GM23338 (cell line): Measurements from ENCODE around the gene ASB16. TPM values are rescaled to one million over a fixed set of nuclear protein-coding genes. Genes with fewer than 3 reads are reported as not detected.

ENCODE experiments used
- ATAC-seq: fragments of 200-7000 bp; cut with Tn5 transposase; 3 replicates; pipeline ENCODE4 v1.9.1; 2020
- DNase-seq: peaks from one replicate; pipeline ENCODE4 v3.0.0-alpha.2; 2015; ENCODE audit warnings: low spot score
- H2AFZ ChIP-seq: fragments of 200-600 bp; sonication (generic); 2 replicates; pipeline ENCODE4 v1.8.0; 2016; ENCODE audit warnings: antibody characterized with exemption, mild to moderate bottlenecking, moderate library complexity
- H3F3A ChIP-seq: fragments of 200-600 bp; sonication (generic); replicated peaks from 2 replicates; pipeline ENCODE4 v1.8.0; 2017; ENCODE audit warnings: antibody characterized with exemption, mixed run types, low read depth
- H3K27ac ChIP-seq: fragments of 200-600 bp; sonication (generic); 2 replicates; pipeline ENCODE4 v1.6.1; 2016; ENCODE audit warnings: low read depth
- H3K27me3 ChIP-seq: fragments of 200-600 bp; sonication (generic); 2 replicates; pipeline ENCODE4 v1.8.0; 2016; ENCODE audit warnings: mild to moderate bottlenecking, mixed run types, moderate library complexity; ENCODE audit not compliant: insufficient read depth
- H3K36me3 ChIP-seq: fragments of 200-600 bp; sonication (generic); 2 replicates; pipeline ENCODE4 v1.8.0; 2016; ENCODE audit warnings: mild to moderate bottlenecking; ENCODE audit not compliant: insufficient read depth
- H3K4me1 ChIP-seq: fragments of 200-600 bp; sonication (generic); 2 replicates; pipeline ENCODE4 v1.8.0; 2016; ENCODE audit warnings: mild to moderate bottlenecking, moderate library complexity; ENCODE audit not compliant: insufficient read depth
- H3K4me2 ChIP-seq: fragments of 200-600 bp; sonication (generic); 2 replicates; pipeline ENCODE4 v1.7.1; 2017; ENCODE audit warnings: mixed run types
- H3K4me3 ChIP-seq: fragments of 200-600 bp; sonication (generic); 2 replicates; pipeline ENCODE4 v1.6.1; 2016; ENCODE audit warnings: mixed run types
- H3K79me2 ChIP-seq: fragments of 200-600 bp; sonication (generic); replicated peaks from 2 replicates; pipeline ENCODE4 v1.8.0; 2017; ENCODE audit warnings: mild to moderate bottlenecking; ENCODE audit not compliant: insufficient read depth
- H3K9me2 ChIP-seq: fragments of 200-600 bp; sonication (generic); 2 replicates; pipeline ENCODE4 v1.8.0; 2017; ENCODE audit not compliant: insufficient read depth
- H4K20me1 ChIP-seq: fragments of 200-600 bp; sonication (generic); replicated peaks from 2 replicates; pipeline ENCODE4 v1.8.0; 2017; ENCODE audit warnings: mild to moderate bottlenecking; ENCODE audit not compliant: insufficient read depth
- H3K27ac Mint-ChIP-seq: 2 replicates; pipeline ENCODE4 v1.8.0; 2020; ENCODE audit warnings: inconsistent platforms, mild to moderate bottlenecking, moderate library complexity, mixed read lengths
- H3K27me3 Mint-ChIP-seq: 3 replicates; pipeline ENCODE4 v1.8.0; 2022; ENCODE audit warnings: low read depth, mild to moderate bottlenecking, moderate library complexity, mixed read lengths, inconsistent platforms; ENCODE audit not compliant: insufficient read depth, poor library complexity
- H3K36me3 Mint-ChIP-seq: 3 replicates; pipeline ENCODE4 v1.8.0; 2021; ENCODE audit warnings: low read depth, mild to moderate bottlenecking, inconsistent platforms, moderate library complexity, mixed read lengths
- H3K4me1 Mint-ChIP-seq: 3 replicates; pipeline ENCODE4 v1.8.0; 2020; ENCODE audit warnings: mild to moderate bottlenecking, inconsistent platforms, mixed read lengths
- H3K4me3 Mint-ChIP-seq: 3 replicates; pipeline ENCODE4 v1.8.0; 2021; ENCODE audit warnings: moderate library complexity, mild to moderate bottlenecking, inconsistent platforms, mixed read lengths
- H3K9me3 Mint-ChIP-seq: 3 replicates; pipeline ENCODE4 v1.8.0; 2020; ENCODE audit warnings: moderate library complexity, mild to moderate bottlenecking, inconsistent platforms, mixed read lengths
- CREB1 ChIP-seq: fragments of 250-450 bp; sonication (Bioruptor Pico); IDR thresholded peaks from 2 replicates; pipeline ENCODE4 v1.5.0; 2020; ENCODE audit warnings: low read depth, mild to moderate bottlenecking, moderate library complexity
- EZH2 ChIP-seq: fragments of 200-600 bp; sonication (generic); IDR thresholded peaks from one replicate; pipeline ENCODE4 v1.8.0; 2017; ENCODE audit warnings: antibody characterized with exemption, mild to moderate bottlenecking, low read depth; ENCODE audit not compliant: unreplicated experiment
- EZH2phosphoT487 ChIP-seq: fragments of 200-600 bp; sonication (generic); IDR thresholded peaks from one replicate; pipeline ENCODE4 v1.8.1; 2018; ENCODE audit warnings: antibody characterized with exemption; ENCODE audit not compliant: unreplicated experiment
- JUNB ChIP-seq: IDR thresholded peaks from one replicate; pipeline ENCODE4 v1.6.1; 2016; ENCODE audit warnings: antibody characterized with exemption; ENCODE audit not compliant: unreplicated experiment
- NANOG ChIP-seq: IDR thresholded peaks from 2 replicates; pipeline ENCODE4 v1.6.1; 2016; ENCODE audit warnings: antibody characterized with exemption, borderline replicate concordance
- POLR2AphosphoS5 ChIP-seq: IDR thresholded peaks from 2 replicates; pipeline ENCODE4 v1.6.1; 2016; ENCODE audit warnings: antibody characterized with exemption, low read depth
- STAT1 ChIP-seq: IDR thresholded peaks from one replicate; pipeline ENCODE4 v1.6.1; 2016; ENCODE audit warnings: antibody characterized with exemption; ENCODE audit not compliant: unreplicated experiment
- ZNF114 ChIP-seq: fragments of 250-450 bp; sonication (Bioruptor Pico); IDR thresholded peaks from 2 replicates; pipeline ENCODE4 v1.5.0; 2020; ENCODE audit warnings: mild to moderate bottlenecking, moderate library complexity
- ZNF331 ChIP-seq: fragments of 250-450 bp; sonication (Bioruptor Pico); IDR thresholded peaks from 2 replicates; pipeline ENCODE4 v1.5.0; 2020; ENCODE audit warnings: low read depth, mild to moderate bottlenecking, moderate library complexity
- polyA plus RNA-seq: library from polyadenylated mRNA; unstranded; fragments of >200 nt; fragmentation: Nextera tagmentation; extraction: Ambion mirVana; gene quantifications from 2 replicates; pipeline ENCODE4 v1.2.1, GENCODE V29; 2016
- total RNA-seq: library from RNA; depleted of rRNA; stranded (reverse); fragments of >200 nt; shearing (Covaris generic); gene quantifications from 2 replicates; pipeline ENCODE4 v1.2.3, GENCODE V29; 2014
- TF ChIP-seq, protein P1 (sequence below): fragments of 250-450 bp; sonication (Bioruptor Pico); IDR thresholded peaks from 2 replicates; pipeline ENCODE4 v1.5.0; 2020; ENCODE audit warnings: mild to moderate bottlenecking, moderate library complexity
- TF ChIP-seq, protein P2 (sequence below): IDR thresholded peaks from one replicate; pipeline ENCODE4 v1.6.1; 2018; ENCODE audit warnings: antibody characterized with exemption; ENCODE audit not compliant: unreplicated experiment
- TF ChIP-seq, protein P3 (sequence below), 2 experiments: fragments of 200-600 bp in 1 of 2; sonication (generic) in 1 of 2; conservative IDR thresholded peaks; 2 replicates each; pipeline versions ENCODE4 v1.5.1 to v1.6.1; 2016 to 2017; ENCODE audit warnings: antibody characterized with exemption in 2 of 2, low read depth in 2 of 2, mild to moderate bottlenecking in 2 of 2, moderate library complexity in 1 of 2
- TF ChIP-seq, protein P4 (sequence below): IDR thresholded peaks from 2 replicates; pipeline ENCODE4 v1.6.1; 2016; ENCODE audit warnings: antibody characterized with exemption

Gene ASB16
- total and polyA plus RNA-seq, 2 experiments from 2014 or later: 0.47 TPM; not detected in 1

DNA sequence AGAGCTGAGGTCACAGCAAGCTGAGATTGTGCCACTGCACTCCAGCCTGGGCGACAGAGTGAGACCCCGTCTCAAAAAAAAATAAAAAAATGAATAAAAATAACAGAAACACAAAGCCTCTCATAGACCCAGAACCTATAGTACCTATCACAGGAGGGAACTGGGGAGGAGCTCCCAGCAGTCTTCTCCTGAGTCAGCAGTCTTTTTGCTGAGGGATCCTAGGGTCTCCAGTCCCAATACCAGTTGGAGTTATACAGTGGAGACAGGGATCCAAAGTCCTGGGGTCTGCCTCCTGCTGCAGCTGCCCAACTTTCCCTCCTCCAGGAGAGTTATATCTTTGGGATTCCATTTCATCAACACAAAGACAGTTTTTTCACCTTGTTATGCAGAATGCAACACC is 12.5 kb downstream of the ASB16 start:
- no peak for ATAC-seq
- H3K36me3 Mint-ChIP-seq: peaks cover 39% of the 10 kb centered on the region
- Histone ChIP-seq H2AFZ (no peak overlapping the region), H3K4me3 (no peak overlapping the region), H3K27me3 (no peaks in the 10 kb centered on the region), H3K4me1 (peaks cover 15% of the 10 kb centered on the region; the same call in 1 of the 2 replicates), H4K20me1 (peaks cover 21% of the 10 kb centered on the region), H3K79me2 (peaks cover 48% of the 10 kb centered on the region), H3K4me2 (no peak overlapping the region), H3K36me3 (peaks cover 9% of the 10 kb centered on the region; the same call in 1 of the 2 replicates), H3K9me2 (no peaks in the 10 kb centered on the region), H3K27ac (no peak overlapping the region), H3F3A (peaks cover 10% of the 10 kb centered on the region; the same call in 1 of the 2 replicates)
- peaks cover 4% of the 10 kb centered on the region for H3K27me3 Mint-ChIP-seq
- no peak overlapping the region for H3K27ac Mint-ChIP-seq
- peaks cover 10% of the 10 kb centered on the region; the same call in 2 of the 3 replicates for H3K4me1 Mint-ChIP-seq
- no peak for DNase-seq
- H3K4me3 Mint-ChIP-seq: no peak overlapping the region
- TF ChIP-seq CREB1: no peak
- no peak for TF ChIP-seq ZNF331 (CRISPR knock-in tag)
- TF ChIP-seq, protein P1, sequence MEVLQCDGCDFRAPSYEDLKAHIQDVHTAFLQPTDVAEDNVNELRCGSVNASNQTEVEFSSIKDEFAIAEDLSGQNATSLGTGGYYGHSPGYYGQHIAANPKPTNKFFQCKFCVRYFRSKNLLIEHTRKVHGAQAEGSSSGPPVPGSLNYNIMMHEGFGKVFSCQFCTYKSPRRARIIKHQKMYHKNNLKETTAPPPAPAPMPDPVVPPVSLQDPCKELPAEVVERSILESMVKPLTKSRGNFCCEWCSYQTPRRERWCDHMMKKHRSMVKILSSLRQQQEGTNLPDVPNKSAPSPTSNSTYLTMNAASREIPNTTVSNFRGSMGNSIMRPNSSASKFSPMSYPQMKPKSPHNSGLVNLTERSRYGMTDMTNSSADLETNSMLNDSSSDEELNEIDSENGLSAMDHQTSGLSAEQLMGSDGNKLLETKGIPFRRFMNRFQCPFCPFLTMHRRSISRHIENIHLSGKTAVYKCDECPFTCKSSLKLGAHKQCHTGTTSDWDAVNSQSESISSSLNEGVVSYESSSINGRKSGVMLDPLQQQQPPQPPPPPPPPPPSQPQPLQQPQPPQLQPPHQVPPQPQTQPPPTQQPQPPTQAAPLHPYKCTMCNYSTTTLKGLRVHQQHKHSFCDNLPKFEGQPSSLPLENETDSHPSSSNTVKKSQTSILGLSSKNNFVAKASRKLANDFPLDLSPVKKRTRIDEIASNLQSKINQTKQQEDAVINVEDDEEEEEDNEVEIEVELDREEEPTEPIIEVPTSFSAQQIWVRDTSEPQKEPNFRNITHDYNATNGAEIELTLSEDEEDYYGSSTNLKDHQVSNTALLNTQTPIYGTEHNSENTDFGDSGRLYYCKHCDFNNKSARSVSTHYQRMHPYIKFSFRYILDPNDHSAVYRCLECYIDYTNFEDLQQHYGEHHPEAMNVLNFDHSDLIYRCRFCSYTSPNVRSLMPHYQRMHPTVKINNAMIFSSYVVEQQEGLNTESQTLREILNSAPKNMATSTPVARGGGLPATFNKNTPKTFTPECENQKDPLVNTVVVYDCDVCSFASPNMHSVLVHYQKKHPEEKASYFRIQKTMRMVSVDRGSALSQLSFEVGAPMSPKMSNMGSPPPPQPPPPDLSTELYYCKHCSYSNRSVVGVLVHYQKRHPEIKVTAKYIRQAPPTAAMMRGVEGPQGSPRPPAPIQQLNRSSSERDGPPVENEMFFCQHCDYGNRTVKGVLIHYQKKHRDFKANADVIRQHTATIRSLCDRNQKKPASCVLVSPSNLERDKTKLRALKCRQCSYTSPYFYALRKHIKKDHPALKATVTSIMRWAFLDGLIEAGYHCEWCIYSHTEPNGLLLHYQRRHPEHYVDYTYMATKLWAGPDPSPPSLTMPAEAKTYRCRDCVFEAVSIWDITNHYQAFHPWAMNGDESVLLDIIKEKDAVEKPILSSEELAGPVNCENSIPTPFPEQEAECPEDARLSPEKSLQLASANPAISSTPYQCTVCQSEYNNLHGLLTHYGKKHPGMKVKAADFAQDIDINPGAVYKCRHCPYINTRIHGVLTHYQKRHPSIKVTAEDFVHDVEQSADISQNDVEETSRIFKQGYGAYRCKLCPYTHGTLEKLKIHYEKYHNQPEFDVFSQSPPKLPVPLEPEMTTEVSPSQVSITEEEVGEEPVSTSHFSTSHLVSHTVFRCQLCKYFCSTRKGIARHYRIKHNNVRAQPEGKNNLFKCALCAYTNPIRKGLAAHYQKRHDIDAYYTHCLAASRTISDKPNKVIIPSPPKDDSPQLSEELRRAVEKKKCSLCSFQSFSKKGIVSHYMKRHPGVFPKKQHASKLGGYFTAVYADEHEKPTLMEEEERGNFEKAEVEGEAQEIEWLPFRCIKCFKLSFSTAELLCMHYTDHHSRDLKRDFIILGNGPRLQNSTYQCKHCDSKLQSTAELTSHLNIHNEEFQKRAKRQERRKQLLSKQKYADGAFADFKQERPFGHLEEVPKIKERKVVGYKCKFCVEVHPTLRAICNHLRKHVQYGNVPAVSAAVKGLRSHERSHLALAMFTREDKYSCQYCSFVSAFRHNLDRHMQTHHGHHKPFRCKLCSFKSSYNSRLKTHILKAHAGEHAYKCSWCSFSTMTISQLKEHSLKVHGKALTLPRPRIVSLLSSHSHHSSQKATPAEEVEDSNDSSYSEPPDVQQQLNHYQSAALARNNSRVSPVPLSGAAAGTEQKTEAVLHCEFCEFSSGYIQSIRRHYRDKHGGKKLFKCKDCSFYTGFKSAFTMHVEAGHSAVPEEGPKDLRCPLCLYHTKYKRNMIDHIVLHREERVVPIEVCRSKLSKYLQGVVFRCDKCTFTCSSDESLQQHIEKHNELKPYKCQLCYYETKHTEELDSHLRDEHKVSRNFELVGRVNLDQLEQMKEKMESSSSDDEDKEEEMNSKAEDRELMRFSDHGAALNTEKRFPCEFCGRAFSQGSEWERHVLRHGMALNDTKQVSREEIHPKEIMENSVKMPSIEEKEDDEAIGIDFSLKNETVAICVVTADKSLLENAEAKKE: no peak
- no peak for TF ChIP-seq EZH2
- no peak for TF ChIP-seq NANOG
- no peak for TF ChIP-seq EZH2phosphoT487
- TF ChIP-seq STAT1: no peak
- TF ChIP-seq, protein P2, sequence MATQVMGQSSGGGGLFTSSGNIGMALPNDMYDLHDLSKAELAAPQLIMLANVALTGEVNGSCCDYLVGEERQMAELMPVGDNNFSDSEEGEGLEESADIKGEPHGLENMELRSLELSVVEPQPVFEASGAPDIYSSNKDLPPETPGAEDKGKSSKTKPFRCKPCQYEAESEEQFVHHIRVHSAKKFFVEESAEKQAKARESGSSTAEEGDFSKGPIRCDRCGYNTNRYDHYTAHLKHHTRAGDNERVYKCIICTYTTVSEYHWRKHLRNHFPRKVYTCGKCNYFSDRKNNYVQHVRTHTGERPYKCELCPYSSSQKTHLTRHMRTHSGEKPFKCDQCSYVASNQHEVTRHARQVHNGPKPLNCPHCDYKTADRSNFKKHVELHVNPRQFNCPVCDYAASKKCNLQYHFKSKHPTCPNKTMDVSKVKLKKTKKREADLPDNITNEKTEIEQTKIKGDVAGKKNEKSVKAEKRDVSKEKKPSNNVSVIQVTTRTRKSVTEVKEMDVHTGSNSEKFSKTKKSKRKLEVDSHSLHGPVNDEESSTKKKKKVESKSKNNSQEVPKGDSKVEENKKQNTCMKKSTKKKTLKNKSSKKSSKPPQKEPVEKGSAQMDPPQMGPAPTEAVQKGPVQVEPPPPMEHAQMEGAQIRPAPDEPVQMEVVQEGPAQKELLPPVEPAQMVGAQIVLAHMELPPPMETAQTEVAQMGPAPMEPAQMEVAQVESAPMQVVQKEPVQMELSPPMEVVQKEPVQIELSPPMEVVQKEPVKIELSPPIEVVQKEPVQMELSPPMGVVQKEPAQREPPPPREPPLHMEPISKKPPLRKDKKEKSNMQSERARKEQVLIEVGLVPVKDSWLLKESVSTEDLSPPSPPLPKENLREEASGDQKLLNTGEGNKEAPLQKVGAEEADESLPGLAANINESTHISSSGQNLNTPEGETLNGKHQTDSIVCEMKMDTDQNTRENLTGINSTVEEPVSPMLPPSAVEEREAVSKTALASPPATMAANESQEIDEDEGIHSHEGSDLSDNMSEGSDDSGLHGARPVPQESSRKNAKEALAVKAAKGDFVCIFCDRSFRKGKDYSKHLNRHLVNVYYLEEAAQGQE: no peak
- TF ChIP-seq, protein P3, sequence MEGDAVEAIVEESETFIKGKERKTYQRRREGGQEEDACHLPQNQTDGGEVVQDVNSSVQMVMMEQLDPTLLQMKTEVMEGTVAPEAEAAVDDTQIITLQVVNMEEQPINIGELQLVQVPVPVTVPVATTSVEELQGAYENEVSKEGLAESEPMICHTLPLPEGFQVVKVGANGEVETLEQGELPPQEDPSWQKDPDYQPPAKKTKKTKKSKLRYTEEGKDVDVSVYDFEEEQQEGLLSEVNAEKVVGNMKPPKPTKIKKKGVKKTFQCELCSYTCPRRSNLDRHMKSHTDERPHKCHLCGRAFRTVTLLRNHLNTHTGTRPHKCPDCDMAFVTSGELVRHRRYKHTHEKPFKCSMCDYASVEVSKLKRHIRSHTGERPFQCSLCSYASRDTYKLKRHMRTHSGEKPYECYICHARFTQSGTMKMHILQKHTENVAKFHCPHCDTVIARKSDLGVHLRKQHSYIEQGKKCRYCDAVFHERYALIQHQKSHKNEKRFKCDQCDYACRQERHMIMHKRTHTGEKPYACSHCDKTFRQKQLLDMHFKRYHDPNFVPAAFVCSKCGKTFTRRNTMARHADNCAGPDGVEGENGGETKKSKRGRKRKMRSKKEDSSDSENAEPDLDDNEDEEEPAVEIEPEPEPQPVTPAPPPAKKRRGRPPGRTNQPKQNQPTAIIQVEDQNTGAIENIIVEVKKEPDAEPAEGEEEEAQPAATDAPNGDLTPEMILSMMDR (conservative IDR thresholded peaks at IDR 0.05; ENCODE audit: low read depth in 2 of 2): no peak
- no peak for TF ChIP-seq ZNF114 (CRISPR knock-in tag)
- no peak for TF ChIP-seq JUNB
- TF ChIP-seq POLR2AphosphoS5: no peak
- TF ChIP-seq, protein P4, sequence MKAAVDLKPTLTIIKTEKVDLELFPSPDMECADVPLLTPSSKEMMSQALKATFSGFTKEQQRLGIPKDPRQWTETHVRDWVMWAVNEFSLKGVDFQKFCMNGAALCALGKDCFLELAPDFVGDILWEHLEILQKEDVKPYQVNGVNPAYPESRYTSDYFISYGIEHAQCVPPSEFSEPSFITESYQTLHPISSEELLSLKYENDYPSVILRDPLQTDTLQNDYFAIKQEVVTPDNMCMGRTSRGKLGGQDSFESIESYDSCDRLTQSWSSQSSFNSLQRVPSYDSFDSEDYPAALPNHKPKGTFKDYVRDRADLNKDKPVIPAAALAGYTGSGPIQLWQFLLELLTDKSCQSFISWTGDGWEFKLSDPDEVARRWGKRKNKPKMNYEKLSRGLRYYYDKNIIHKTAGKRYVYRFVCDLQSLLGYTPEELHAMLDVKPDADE: no peak
- H3K9me3 Mint-ChIP-seq: peaks cover 8% of the 10 kb centered on the region
